GM15510 (cell line): ENCODE measurements around the gene GRIN1.

Source experiments
- POLR2A ChIP-seq: IDR thresholded peaks from 3 replicates; pipeline ENCODE4 v1.6.1; 2011; ENCODE audit warnings: borderline replicate concordance; ENCODE audit not compliant: insufficient read length; ENCODE audit errors: extremely low read depth

GRIN1 gene

DNA sequence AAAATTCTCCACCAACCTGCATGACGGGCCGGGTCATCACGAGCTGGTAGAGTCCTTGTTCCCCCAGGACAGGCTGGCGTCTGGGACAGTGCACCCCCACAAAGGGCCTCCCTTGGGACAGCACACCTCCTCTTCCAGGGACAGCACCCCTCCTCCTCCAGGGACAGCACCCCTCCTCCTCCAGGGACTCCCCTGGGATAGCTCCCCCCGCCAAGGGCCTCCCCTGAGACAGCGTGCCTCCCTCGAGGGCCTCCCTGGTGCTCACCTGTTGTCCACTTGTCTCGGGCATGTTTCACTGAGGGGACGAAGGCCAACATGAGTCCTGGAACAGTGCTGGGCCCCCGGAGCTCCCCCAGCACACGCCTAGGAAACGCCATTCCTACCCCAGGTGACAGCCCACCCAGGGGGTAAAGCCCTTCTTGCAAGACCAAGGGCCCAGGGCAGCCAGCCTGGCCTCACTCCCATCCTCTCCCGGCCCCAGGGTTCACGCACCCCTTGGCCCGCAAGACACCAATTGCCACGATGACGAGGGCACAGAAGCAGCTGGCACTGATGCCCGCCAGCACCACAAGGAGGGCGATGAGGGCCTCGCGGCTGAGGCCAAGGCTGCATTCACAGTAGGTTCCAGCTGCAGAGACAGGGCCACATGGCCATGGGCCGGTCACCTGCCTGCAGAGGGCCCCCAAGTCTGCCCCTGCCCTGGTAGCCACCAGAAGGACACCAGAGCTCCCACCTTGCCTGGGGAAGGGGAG is 32.4 kb downstream of the GRIN1 start:
- no peak for TF ChIP-seq POLR2A

DNA sequence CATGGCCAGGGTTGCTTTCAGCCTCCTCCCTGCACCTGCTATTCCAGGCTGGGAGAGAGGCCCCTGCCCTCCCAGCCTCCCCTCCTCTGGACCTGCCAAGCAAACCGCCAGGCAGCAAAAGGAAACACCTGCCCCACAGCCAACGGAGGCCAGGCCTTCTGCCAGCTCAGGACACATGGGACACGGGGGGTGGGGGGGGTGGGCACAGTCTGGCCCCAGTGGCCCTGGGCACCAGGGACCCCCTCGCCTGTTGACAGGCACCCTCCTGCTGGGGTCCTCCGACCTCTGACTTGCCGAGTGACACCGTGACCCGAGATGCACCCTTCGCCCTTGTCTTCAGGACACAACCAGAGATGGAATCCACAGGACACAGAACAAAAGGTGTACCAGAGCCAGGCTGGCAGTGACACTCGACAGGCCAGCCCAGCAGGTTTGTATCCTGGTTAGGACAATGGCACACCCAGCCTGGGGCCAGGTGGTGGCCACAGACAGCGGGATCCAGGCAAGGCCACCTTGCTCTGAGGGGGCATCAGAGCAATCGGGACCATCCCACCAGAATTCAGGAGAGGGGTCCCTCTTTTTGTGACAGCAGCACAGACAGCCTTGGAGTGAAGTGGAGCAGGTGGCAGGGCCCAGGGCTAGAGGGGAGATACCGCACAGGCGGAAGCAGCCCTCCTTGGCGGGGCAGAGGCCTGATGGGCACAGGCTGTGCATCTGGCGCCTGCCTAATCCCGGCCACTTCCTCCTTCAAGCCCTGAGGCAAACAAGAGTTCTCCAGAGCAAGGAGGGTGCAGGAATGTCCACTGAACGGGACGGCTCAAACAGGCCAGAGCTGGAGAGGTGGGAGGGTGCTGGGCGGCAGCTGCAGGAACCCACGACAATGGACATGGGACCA is 34.2 kb downstream of the GRIN1 start:
- no peak for TF ChIP-seq POLR2A

- no peak for TF ChIP-seq POLR2A
Observed at GRCh38 chr9:137173796-137174664, 35.1 kb downstream of the GRIN1 start.

DNA sequence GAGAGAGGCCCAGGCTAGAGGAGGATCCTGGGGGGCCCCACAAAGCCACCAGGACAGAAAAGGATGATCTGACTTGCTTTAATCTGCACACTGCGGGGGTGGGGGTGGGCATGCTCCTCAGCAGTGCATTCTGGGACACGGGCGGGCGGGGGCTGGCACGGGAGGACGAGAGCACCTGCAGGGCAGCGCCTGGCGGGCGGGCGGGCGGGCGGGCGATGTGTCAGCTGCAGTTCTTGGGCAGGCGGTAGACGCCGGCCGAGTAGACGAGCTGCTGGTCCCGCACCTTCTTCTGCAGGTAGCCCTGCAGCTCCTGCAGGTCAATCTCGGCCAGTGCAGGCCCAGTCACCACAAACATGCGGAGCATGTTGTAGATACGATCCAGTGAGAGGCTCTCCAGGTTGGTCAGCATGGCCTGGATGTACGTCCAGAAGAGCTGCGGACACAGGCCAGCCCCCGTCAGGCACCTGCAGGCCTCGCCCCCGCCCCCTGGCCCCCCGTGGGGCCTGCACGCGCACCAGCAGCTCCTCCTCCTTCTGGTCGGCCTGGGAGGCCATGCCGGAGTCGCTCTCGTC is 35.9 kb downstream of the GRIN1 start:
- no peak for TF ChIP-seq POLR2A

GRCh38 chr9:137175345-137175961 is 36.5 kb downstream of the GRIN1 start:
- TF ChIP-seq POLR2A, result no peak

- TF ChIP-seq POLR2A, result no peak
Observed at GRCh38 chr9:137176302-137177182, 37.6 kb downstream of the GRIN1 start.

DNA sequence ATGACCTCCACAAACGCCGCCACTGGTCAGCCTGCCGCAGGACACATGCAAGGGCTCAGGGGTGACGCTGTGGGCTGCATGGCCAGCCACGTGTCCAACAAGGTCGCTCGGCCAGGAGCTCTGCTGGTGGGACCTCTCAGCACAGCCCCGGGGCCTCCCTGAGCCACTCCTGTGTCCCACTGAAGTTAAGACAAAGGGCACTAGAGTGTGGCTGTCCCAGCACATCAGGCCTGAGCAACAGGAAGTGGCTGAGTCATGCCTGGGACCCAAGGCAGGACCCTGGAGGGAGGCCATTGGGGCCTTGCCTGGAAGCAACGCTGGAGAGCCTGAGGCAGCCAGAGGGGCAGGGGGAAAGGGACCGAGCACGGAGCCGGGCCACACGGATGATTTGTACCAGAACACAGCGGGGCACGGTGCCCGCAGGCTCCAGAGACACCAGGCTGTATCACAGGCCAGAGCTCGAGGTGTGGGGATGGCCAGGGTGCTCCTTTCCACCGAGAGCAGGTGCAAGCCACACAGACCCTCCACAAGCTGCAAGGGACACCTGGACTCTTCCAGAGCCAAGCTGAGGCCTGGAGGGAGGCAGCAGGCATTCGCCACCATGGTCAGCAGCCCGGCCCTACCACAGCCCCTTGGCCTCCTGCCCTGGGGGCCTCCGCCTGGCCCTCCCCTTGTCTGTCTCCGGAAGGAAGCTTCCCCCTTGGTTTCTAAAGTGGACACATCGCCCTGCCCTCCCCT is 39.4 kb downstream of the GRIN1 start:
- TF ChIP-seq POLR2A, result no peak

GRCh38 chr9:137178939-137179630 is 40.1 kb downstream of the GRIN1 start:
- no peak for TF ChIP-seq POLR2A

GRCh38 chr9:137179761-137180160 is 40.8 kb downstream of the GRIN1 start:
- no peak for TF ChIP-seq POLR2A

GRCh38 chr9:137180491-137180890 is 41.5 kb downstream of the GRIN1 start:
- no peak for TF ChIP-seq POLR2A

- TF ChIP-seq POLR2A, result no peak
Observed at GRCh38 chr9:137181680-137182079, 42.7 kb downstream of the GRIN1 start.

DNA sequence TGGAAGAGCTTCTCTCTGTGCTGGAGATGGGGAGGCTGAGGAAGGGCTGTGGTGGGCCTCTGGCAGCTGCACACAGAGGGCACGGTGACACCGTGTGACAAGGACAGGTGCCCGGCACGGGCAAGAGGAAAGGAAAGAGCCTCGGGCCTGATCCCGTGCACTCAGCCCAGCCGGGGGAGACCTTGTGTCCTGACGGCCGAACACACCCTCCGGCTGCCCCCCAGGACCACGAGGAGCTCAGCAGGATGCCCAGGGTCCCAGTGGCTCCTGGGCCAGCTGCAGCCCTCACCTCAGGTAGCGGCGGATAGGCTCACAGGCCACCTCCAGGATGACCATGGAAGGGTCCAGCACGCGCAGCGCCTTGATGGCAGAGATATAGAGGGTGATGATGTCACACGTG is 43.9 kb downstream of the GRIN1 start:
- no peak for TF ChIP-seq POLR2A

DNA sequence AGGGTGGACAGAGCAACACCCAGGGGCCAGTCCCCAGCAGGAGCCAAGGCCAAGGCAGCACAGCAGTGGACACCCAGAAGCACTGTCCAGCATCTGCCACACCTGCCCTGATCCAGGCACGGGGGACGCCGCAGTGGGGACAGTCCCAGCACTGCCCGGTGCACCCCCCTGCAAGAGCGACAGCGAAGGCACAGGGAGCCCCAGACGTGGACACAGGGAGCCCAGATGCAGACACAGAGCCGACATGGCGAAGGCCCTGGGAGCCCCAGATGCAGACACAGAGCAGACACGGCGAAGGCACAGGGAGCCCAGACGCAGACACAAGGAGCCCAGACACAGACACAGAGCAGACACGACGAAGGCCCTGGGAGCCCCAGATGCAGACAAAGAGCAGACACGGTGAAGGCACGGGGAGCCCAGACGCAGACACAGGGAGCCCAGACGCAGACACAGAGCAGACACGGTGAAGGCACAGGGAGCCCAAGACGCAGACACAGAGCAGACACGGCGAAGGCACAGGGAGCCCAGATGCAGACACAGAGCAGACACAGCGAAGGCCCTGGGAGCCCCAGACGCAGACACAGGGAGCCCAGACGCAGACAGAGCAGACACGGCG is 45.1 kb downstream of the GRIN1 start:
- TF ChIP-seq POLR2A, result no peak
